NCI-H2227 (cell line): ENCODE results near the gene ETV3.

Experiments
- DNase-seq: peaks from one replicate; lab custom pipeline; 2025; ENCODE audit not compliant: unreplicated experiment; lab: John Stamatoyannopoulos, UW

ETV3 gene

GRCh38 chr1:157162345-157162744 is 24.1 kb upstream of the ETV3 start:
- no peak for DNase-seq

GRCh38 chr1:157161901-157162300 is 23.7 kb upstream of the ETV3 start:
- DNase-seq = no peak

- no peak for DNase-seq
Observed at GRCh38 chr1:157158967-157159366, 20.8 kb upstream of the ETV3 start.

GRCh38 chr1:157157501-157158190 is 19.5 kb upstream of the ETV3 start:
- no peak for DNase-seq

GRCh38 chr1:157156058-157156541 is 17.9 kb upstream of the ETV3 start:
- peak; percentile 80 for DNase-seq

- DNase-seq = no peak
Observed at GRCh38 chr1:157155658-157156057, 17.5 kb upstream of the ETV3 start.

- DNase-seq = no peak
Observed at GRCh38 chr1:157154940-157155514, 16.8 kb upstream of the ETV3 start.

- no peak for DNase-seq
Observed at GRCh38 chr1:157154291-157154690, 16.1 kb upstream of the ETV3 start.

- no peak for DNase-seq
Observed at GRCh38 chr1:157153746-157154145, 15.6 kb upstream of the ETV3 start.

- DNase-seq = no peak
Observed at GRCh38 chr1:157152510-157152909, 14.3 kb upstream of the ETV3 start.

- DNase-seq = no peak
Observed at GRCh38 chr1:157151506-157151905, 13.3 kb upstream of the ETV3 start.

GRCh38 chr1:157151073-157151472 is 12.9 kb upstream of the ETV3 start:
- no peak for DNase-seq

GRCh38 chr1:157150631-157151030 is 12.4 kb upstream of the ETV3 start:
- DNase-seq = no peak

GRCh38 chr1:157147906-157148700 is 9.9 kb upstream of the ETV3 start:
- no peak for DNase-seq

GRCh38 chr1:157147037-157147436 is 8.8 kb upstream of the ETV3 start:
- no peak for DNase-seq

GRCh38 chr1:157146244-157146643 is 8.0 kb upstream of the ETV3 start:
- DNase-seq = no peak

- no peak for DNase-seq
Observed at GRCh38 chr1:157145076-157145475, 6.9 kb upstream of the ETV3 start.

- DNase-seq = no peak
Observed at GRCh38 chr1:157144509-157144908, 6.3 kb upstream of the ETV3 start.

- DNase-seq = no peak
Observed at GRCh38 chr1:157142765-157143423, 4.7 kb upstream of the ETV3 start.

GRCh38 chr1:157142201-157142600 is 4.0 kb upstream of the ETV3 start:
- no peak for DNase-seq

GRCh38 chr1:157141212-157141855 is 3.1 kb upstream of the ETV3 start:
- no peak for DNase-seq
